ENCODE results near the gene C1QTNF4.

DNA sequence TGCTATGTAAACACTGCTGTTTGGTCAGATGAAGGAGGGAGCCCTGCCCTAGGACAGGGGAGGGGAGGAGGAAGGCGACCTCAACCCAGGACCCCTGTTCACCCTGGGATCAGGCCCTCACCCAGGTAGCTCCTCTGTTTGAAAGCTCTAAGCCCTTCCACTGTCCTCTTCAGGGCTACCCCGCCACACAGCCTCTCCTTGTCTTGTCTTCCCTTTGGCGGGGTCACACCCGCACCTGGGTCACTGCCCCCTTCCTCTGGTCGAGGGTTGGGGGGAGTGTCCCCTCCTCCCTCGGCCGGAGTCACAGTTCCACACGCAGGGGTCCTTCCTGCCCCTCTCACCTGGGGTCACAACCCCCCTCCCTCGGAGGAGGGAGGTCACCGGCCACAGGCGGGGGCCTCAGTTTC, 29.3 kb downstream of the C1QTNF4 start:
- TF ChIP-seq, protein P1, sequence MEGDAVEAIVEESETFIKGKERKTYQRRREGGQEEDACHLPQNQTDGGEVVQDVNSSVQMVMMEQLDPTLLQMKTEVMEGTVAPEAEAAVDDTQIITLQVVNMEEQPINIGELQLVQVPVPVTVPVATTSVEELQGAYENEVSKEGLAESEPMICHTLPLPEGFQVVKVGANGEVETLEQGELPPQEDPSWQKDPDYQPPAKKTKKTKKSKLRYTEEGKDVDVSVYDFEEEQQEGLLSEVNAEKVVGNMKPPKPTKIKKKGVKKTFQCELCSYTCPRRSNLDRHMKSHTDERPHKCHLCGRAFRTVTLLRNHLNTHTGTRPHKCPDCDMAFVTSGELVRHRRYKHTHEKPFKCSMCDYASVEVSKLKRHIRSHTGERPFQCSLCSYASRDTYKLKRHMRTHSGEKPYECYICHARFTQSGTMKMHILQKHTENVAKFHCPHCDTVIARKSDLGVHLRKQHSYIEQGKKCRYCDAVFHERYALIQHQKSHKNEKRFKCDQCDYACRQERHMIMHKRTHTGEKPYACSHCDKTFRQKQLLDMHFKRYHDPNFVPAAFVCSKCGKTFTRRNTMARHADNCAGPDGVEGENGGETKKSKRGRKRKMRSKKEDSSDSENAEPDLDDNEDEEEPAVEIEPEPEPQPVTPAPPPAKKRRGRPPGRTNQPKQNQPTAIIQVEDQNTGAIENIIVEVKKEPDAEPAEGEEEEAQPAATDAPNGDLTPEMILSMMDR (IDR thresholded peaks at IDR 0.05): no peak
- TF ChIP-seq POLR2A (IDR thresholded peaks at IDR 0.05): no peak
